CD1c-positive myeloid dendritic cell (primary cell): Measurements from ENCODE around the gene NELFA.

Source experiments
- DNase-seq: peaks from one replicate; pipeline ENCODE4 v3.0.0-alpha.2; 2016; ENCODE audit errors: extremely low spot score

Gene NELFA

DNA sequence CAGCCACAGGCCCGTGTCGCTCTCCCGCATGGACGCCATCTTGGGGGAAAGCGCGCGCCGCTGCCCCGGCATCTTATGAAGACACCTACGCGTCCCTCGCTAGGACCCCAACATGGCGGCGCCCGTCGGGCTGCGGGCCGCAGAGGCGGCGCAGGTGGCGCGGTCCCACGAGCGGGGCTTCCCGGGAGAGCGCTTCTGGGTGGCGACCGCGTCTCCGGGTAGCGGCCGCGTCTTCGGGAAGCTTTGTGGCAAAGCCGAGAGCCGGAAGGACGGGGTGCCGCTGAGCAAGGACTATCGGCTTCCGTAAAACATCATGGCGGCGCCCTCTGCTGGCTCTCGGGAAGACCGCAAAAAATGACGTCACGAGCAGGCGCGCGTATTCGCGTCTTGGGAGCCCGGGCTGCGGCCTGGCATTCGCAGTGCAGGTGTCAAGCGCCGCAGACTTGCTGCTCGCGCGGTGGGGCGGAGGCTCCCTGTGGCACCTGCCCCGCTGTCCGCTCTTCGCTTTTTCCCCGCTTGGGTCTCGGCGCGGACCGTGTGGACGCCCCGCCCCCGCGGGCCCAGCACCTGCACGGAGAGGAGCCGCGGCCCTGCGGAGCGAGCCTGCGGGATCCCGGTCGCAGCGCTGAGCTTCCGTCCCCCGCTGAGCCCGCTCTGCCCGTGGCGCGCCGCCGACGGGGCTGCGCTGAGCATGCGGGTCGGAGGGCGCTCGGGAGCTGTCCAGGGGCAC, at the start of gene NELFA:
TSS of gene NELFA (minus strand) at position 54 of the 730 bp plus-strand sequence. CDS start at position 39, 15 bp downstream.
- peak; percentile 97 for DNase-seq

DNA sequence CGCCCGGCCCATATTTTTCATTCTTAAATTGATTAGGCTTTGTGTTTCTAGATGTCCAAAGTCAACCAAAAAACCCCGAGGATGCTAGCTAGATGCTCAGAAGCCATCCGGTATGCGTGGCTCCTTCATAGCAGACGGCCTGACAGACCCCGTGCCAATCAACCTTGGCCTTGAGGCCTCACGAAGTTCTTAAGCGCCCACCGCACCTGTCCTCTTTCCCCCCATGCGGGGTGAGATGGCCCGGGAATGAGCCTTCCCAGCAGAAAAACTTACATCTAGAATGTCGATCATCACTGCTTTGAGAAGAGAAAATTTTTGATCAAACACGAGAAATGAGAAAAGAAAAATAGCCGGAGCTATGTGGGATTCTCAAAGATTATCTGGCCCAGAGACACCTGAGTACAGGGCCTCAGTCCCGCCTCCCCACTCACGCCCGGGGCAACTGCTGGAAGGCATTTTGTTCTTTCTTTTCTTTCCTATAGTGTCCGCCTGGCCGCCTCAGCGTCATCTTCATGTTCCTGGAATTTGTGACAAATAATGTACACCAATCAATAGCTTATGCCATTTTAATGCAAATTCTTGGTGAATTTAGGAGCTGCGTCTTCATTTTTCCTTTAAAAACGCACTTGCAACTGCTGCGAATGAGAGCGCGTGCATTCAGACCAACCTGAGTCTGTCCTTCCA, 48.8 kb upstream of the NELFA start:
- DNase-seq, result no peak

DNA sequence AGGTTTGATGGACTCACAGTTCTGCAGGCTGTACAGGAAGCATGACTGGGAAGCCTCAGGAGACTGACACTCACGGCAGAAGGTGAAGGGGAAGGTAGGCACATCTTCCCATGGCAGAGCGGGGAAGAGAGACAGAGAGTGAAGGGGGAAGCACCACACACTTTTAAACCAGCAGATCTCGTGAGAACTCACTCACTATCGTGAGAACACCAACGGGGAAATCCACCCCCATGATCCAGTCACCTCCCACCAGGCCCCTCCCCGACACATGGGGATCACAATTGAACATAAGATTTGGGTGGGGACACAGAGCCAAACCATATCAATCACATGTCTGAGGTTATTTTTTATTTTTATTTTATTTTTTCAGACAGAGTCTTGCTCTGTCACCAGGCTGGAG, 45.4 kb upstream of the NELFA start:
- no peak for DNase-seq

- DNase-seq, result no peak
These were observed 42.3 kb upstream of the NELFA start for GRCh38 chr4:2051086-2051485.

GRCh38 chr4:2049811-2050210, 41.0 kb upstream of the NELFA start:
- DNase-seq, result no peak

- DNase-seq, result no peak
These were observed 40.6 kb upstream of the NELFA start for GRCh38 chr4:2049381-2049780.

- no peak for DNase-seq
These were observed 40.1 kb upstream of the NELFA start for GRCh38 chr4:2048831-2049230.

DNA sequence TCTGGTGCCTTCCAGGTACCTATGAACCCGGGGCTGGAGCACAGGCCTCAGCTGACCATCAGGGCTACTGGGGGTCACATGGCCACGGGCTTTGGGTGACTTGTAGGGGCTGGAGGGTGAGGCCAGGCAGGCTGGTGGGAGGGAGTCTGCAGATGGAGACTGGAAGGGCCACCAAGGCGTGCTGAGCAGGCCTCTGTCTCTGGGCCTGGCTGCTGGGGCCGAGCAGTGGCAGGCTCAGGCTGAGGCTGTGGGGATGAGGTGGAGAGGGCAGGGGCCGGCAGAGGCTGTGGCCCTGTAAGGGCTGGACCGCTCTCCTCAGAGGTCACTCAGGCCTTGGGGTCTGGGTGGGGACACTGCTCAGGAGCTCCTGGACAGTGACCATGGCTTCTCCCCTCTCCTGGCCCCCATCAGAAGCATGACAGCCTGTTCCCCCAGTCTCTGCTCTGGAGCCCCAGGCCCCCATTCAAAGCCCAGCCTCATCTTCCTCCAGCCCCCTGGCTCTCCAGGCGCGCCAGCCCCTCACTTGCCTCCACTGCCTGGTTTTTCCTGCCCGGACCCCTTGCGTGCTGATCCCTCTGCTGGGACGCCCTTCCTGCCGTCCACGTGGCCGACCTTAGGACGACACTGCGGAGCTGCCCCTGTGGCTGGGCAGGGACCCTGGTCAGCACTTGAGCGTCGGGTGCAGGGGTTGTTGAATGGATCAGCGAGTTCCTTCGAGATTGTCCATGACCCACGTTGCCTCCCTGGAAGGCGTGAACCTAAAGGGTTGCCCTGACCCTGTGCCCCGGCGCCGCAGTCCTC, 39.2 kb upstream of the NELFA start:
- DNase-seq, result no peak

GRCh38 chr4:2047031-2047660, 38.4 kb upstream of the NELFA start:
- DNase-seq, result no peak

DNA sequence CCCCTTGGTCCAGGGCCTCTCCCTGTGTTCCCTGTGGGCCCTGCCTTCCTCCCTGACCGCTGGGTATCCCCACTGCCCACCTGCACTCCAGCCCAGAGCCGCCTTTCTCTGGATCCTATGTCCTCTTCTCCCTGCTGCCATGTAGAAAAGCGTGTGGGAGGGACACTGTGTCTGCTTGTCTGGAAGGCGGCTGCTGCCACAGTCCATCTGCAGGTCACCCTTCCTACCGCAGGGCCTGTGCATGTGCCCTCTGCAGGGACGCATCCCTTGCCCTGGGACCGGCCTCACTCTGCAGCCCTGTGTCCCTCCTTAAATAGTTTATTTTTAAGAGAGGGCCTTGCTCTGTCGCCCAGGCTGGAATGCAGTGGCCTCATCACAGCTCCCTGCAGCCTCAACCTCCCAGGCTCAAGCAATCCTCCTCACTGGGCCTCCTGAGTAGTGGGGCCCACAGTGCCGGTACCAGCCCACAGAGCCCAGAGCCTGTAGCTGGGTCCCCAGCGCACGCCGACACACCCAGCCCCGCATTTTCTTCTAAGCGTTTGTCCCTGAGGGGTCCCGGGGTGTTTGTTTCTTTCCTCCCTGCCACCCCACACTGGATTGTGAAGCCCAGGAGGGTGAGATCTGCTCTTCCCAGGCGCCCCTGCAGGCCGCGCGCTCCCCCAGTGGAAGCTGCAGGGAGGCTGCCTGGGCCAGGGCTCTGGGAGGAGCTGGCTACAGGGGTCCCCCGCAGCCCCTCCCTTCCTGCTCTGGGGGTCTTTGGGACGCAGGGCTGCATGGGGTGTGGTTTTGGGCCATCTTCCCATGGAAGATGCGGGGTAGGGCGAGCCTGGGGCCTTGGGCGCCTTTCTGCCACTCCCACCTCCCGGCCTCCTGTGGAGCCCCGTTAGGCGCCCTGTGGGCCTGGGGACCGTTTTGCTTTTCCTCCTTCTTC, 37.5 kb upstream of the NELFA start:
- no peak for DNase-seq

DNA sequence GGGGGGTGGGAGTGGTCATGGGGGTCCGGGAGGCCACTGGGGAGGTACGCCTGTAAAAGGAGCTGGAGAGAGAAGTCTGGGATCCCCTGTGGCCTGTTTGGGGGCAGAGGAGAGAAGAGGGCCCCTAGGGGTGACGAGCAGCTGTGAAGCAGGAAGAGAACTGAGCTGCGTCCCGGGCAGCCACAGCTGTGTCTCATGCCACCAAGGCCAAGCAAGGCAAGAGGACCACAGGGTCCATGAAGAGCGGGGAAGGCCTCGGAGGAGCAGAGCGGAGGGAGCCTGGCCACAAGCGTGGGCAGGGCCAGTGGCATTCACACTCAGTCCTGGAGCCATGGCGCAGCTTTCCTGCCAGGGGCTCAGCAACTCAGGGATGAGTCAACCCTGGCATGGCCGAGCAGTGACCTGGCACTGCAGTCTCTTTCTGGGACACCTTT, 36.8 kb upstream of the NELFA start:
- no peak for DNase-seq

GRCh38 chr4:2044542-2045517, 36.1 kb upstream of the NELFA start:
- DNase-seq, result no peak

DNA sequence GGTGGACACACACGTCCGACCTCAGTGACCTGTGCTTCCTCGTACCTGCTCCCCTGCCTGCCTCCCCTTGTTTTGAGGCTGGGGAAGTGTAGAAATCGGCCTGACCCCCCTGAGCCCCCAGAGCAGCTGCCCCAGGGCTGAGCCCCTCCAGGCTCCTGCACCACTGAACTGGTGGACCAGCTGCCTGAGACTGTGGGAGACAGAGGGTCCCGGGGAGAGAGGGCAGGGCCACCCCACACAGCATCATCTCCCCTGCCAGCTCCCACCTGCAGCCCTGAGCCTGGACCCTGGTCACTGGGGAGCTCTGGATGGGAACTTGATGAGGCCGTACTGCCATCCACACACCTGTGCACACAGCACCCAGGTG, 35.3 kb upstream of the NELFA start:
- no peak for DNase-seq

DNA sequence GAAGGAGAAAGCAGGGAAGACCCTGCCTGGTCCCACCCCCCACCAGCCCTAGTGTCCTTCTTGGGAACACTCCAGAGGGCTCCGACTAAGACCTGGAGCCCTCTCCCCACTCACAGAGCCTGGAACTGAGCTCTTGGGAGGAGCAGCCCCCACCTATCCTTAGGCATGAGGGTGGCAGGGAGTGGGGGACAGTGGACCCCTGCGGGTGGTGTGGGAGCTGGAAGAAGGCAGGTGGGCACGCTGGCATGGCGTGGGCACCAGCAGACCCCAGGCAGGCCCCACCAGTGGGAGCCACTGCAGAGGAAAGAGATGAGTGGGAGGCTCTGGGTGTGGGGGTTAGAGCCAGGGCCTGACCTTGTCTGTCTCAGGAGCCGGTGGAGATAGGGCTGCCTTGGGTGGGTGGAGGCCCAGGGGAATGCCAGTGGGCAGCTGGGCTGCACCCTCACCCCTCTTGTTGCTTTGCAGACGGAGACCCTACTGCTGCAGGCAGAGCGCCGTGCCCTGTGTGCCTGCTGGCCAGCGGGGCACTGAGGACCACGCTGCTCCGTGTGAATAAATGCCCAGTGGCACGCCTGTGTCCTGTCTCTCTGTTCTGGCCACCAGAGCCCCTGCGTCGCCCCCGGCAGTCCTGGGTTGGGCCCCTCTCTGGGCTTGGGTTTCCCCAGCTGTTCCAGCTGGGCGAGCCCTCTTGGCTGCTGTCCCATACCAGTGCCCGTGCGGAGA, 34.8 kb upstream of the NELFA start:
- DNase-seq, result no peak

- no peak for DNase-seq
These were observed 34.2 kb upstream of the NELFA start for GRCh38 chr4:2042947-2043395.

- DNase-seq, result peak; percentile 37
These were observed 33.6 kb upstream of the NELFA start for GRCh38 chr4:2042204-2042946.

DNA sequence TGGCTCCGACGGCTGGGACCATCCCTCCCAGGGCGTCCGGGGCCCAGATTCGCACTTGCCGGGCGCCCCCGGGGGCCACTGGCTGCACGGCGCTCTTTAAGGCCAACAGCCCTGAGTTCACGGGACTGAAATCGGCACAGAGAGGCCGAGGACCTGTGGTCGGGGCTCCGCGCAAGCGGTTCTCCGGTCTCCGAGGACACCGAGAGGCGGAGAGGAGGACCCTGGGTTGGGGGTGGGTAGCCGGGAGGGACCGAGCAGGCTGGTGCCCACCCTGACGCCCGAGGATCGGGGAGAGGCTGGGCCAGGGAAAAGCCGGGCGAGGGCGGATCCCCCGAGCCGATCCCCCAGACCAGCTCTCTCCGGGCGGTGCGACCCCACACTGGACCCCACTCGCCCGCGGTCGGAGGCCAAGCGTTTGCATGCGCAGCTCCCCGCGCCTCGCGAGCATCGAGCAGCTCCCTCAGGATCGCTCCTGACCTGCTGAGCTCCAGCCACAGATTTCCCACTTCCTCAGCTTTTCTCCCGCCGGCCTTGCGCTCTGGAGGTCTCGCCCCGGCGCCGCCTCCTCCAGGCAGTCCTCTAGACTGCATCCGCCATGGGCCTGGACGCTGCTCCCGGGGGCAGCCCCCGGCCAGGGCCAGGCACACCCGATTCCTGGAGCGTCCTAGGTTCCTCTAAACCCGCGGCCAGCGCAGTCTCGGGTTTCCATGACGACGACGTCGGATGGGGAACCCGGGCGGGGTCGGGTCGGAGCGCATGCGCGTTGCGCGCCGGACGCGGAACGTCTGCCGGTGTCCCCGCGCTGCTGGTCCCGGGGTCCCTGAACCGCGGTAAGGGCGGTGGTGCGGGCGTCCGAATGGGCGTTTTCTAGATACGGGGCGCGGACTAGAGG, 32.7 kb upstream of the NELFA start:
- peak; percentile 98 for DNase-seq
